HL-60 (cell line): ENCODE results near the gene SH3RF3.

Experiments
- DNase-seq, 2 experiments: peaks; one replicate each; pipeline ENCODE4 v3.0.0-alpha.2; 2010 to 2020; ENCODE audit warnings: low read depth in 1 of 2, low spot score in 1 of 2
- H3K27ac ChIP-seq: fragments of 250-450 bp; sonication (Bioruptor Pico); replicated peaks from 2 replicates; pipeline ENCODE4 v1.5.1; 2020; ENCODE audit warnings: mild to moderate bottlenecking, moderate library complexity
- H3K27me3 ChIP-seq: fragments of 250-450 bp; sonication (Bioruptor Pico); 2 replicates; pipeline ENCODE4 v1.5.1; 2021; ENCODE audit warnings: mild to moderate bottlenecking, moderate library complexity; ENCODE audit not compliant: insufficient read depth, poor library complexity, severe bottlenecking
- H3K4me3 ChIP-seq: replicated peaks from 2 replicates; pipeline ENCODE4 v1.5.1; 2011; ENCODE audit warnings: mild to moderate bottlenecking, control low read depth, low read length; ENCODE audit not compliant: insufficient read depth
- CTCF ChIP-seq: IDR thresholded peaks from one replicate; pipeline ENCODE4 v1.5.1; 2011; ENCODE audit warnings: low read length, control low read depth, inconsistent platforms; ENCODE audit not compliant: insufficient read depth
- GABPA ChIP-seq: IDR thresholded peaks from 2 replicates; pipeline ENCODE4 v1.6.1; 2012; ENCODE audit warnings: low read depth
- POLR2AphosphoS5 ChIP-seq: IDR thresholded peaks from 2 replicates; pipeline ENCODE4 v1.6.1; 2012; ENCODE audit warnings: low read depth
- SPI1 ChIP-seq: IDR thresholded peaks from 2 replicates; pipeline ENCODE4 v1.6.1; 2012; ENCODE audit warnings: low read depth, mild to moderate bottlenecking, borderline replicate concordance
- TF ChIP-seq, protein P1 (sequence below): IDR thresholded peaks from 2 replicates; pipeline ENCODE4 v1.6.1; 2012; ENCODE audit warnings: low read depth; ENCODE audit not compliant: insufficient replicate concordance

The SH3RF3 gene

DNA sequence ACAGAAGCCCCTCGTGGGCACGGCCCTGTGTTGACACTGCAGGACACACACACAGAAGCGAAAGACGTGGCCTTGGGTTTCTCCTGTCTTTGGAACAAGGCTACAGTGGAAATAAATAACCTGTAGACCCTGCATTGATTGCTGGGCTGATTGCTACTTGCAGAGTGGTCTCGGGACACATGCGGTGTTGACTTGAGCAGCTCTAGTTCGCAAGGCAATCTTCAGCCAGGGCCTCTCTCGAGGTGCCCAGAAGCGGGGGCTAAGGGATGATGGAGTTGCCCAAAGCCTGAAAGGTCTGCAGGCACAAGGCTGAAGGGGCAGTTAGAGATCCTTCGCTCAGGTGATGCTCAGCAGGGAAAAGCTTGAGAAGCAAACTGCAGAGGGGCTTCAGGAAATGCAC, 304.5 kb downstream of the SH3RF3 start:
- no peak for DNase-seq
- H3K27me3 ChIP-seq: no peaks in the 10 kb centered on the region
- TF ChIP-seq, protein P1, sequence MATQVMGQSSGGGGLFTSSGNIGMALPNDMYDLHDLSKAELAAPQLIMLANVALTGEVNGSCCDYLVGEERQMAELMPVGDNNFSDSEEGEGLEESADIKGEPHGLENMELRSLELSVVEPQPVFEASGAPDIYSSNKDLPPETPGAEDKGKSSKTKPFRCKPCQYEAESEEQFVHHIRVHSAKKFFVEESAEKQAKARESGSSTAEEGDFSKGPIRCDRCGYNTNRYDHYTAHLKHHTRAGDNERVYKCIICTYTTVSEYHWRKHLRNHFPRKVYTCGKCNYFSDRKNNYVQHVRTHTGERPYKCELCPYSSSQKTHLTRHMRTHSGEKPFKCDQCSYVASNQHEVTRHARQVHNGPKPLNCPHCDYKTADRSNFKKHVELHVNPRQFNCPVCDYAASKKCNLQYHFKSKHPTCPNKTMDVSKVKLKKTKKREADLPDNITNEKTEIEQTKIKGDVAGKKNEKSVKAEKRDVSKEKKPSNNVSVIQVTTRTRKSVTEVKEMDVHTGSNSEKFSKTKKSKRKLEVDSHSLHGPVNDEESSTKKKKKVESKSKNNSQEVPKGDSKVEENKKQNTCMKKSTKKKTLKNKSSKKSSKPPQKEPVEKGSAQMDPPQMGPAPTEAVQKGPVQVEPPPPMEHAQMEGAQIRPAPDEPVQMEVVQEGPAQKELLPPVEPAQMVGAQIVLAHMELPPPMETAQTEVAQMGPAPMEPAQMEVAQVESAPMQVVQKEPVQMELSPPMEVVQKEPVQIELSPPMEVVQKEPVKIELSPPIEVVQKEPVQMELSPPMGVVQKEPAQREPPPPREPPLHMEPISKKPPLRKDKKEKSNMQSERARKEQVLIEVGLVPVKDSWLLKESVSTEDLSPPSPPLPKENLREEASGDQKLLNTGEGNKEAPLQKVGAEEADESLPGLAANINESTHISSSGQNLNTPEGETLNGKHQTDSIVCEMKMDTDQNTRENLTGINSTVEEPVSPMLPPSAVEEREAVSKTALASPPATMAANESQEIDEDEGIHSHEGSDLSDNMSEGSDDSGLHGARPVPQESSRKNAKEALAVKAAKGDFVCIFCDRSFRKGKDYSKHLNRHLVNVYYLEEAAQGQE: no peak
- TF ChIP-seq POLR2AphosphoS5: no peak
- H3K27ac ChIP-seq: no peak overlapping the region
- H3K4me3 ChIP-seq: no peak overlapping the region

- no peak for DNase-seq
- TF ChIP-seq POLR2AphosphoS5 (no peak), SPI1 (no peak), GABPA (no peak), CTCF (no peak)
- TF ChIP-seq, protein P1: no peak
- Histone ChIP-seq H3K27me3 (no peaks in the 10 kb centered on the region), H3K27ac (no peak overlapping the region), H3K4me3 (no peak overlapping the region)
Measured at GRCh38 chr2:109433926-109434325, 304.9 kb downstream of the SH3RF3 start.

- Histone ChIP-seq H3K27me3 (no peaks in the 10 kb centered on the region), H3K27ac (no peak overlapping the region), H3K4me3 (no peak overlapping the region)
- TF ChIP-seq, protein P1: no peak
- TF ChIP-seq GABPA (no peak), SPI1 (no peak), CTCF (no peak), POLR2AphosphoS5 (no peak)
- no peak for DNase-seq
Measured at GRCh38 chr2:109434351-109434750, 305.3 kb downstream of the SH3RF3 start.
